Activated CD4-positive, alpha-beta memory T cell treated with anti-CD3 and anti-CD28 coated beads for 36 hours (primary cell): ENCODE results near the gene SPPL3. TPM values are rescaled to one million over a fixed set of nuclear protein-coding genes. Genes with fewer than 3 reads are reported as not detected.
"Not testable (repeated sequence)": the region's sequence is repeated elsewhere in the genome, so short reads cannot be mapped to it uniquely, and the experiment has no call there.

Experiments
- CTCF ChIA-PET: fragments of 350-600 bp; sonication (Branson Sonifier 250); formaldehyde crosslinking; loops from one replicate; lab custom pipeline; 2021; ENCODE audit warnings: antibody characterized with exemption, inconsistent platforms; lab: Charles Lee
- POLR2A ChIA-PET: fragments of 350-600 bp; sonication (Branson Sonifier 250); formaldehyde crosslinking; loops from one replicate; lab custom pipeline; 2021; ENCODE audit warnings: antibody characterized with exemption; lab: Charles Lee
- DNase-seq: peaks from one replicate; pipeline ENCODE4 v3.0.0-alpha.2; 2020
- H3K27ac Mint-ChIP-seq: one replicate; pipeline ENCODE4 v1.8.0; 2021; ENCODE audit warnings: mixed read lengths
- H3K27me3 Mint-ChIP-seq: one replicate; pipeline ENCODE4 v1.8.0; 2021; ENCODE audit warnings: mixed read lengths
- H3K36me3 Mint-ChIP-seq: one replicate; pipeline ENCODE4 v1.8.0; 2021; ENCODE audit warnings: mixed read lengths
- H3K4me1 Mint-ChIP-seq: one replicate; pipeline ENCODE4 v1.8.0; 2021; ENCODE audit warnings: low read depth, mixed read lengths
- H3K4me3 Mint-ChIP-seq: one replicate; pipeline ENCODE4 v1.8.0; 2021; ENCODE audit warnings: mild to moderate bottlenecking, mixed read lengths
- H3K9me3 Mint-ChIP-seq: one replicate; pipeline ENCODE4 v1.8.0; 2021; ENCODE audit warnings: mixed read lengths
- intact Hi-C: fragments of 100-400 bp; cut with micrococcal nuclease; formaldehyde crosslinking; loops from one replicate; pipeline ENCODE4 v1.15.1; 2023
- total RNA-seq, 2 experiments: library from RNA; stranded (reverse); gene quantifications; one replicate each; pipeline ENCODE4 v1.2.3, GENCODE V29; 2021

Gene SPPL3
- total RNA-seq, 2 experiments from 2014 or later: 24.3 to 26.7 TPM

DNA sequence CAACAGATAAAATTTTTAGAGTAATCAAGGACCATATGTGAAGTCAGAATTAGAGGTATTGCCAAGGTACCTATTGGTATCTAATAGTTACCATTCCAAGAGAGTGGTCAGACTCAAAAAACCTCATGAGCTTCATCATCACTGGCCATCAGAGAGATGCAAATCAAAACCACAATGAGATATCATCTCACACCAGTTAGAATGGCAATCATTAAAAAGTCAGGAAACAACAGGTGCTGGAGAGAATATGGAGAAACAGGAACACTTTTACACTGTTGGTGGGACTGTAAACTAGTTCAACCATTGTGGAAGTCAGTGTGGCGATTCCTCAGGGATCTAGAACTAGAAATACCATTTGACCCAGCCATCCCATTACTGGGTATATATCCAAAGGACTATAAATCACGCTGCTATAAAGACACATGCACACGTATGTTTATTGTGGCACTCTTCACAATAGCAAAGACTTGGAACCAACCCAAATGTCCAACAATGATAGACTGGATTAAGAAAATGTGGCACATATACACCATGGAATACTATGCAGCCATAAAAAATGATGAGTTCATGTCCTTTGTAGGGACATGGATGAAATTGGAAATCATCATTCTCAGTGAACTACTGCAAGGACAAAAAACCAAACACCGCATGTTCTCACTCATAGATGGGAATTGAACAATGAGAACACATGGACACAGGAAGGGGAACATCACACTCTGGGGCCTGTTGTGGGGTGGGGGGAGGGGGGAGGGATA is 65.4 kb downstream of the SPPL3 start:
- not testable (repeated sequence) for H3K27ac Mint-ChIP-seq, H3K36me3 Mint-ChIP-seq, H3K4me3 Mint-ChIP-seq, DNase-seq, H3K27me3 Mint-ChIP-seq, H3K9me3 Mint-ChIP-seq
- intact Hi-C loops: loop anchor here (10.0 kb wide), 1 partner anchor 256 kb away; no protein-coding TSS in a partner anchor
- H3K4me1 Mint-ChIP-seq: peaks cover 47% of the 10 kb centered on the region
- ChIA-PET CTCF (interaction anchor here (1.3 kb wide), 1 partner anchor 133 kb away, joined by 4 read pairs; no protein-coding TSS in a partner anchor), POLR2A (interaction anchor here (0.5 kb wide), 1 partner anchor 133 kb away, joined by 6 read pairs; no protein-coding TSS in a partner anchor)

GRCh38 chr12:120836114-120836684 is 68.0 kb downstream of the SPPL3 start:
- Mint-ChIP-seq H3K4me3 (no peak overlapping the region), H3K36me3 (peaks cover 3% of the 10 kb centered on the region), H3K4me1 (peaks cover 55% of the 10 kb centered on the region), H3K9me3 (no peaks in the 10 kb centered on the region), H3K27ac (no peak overlapping the region), H3K27me3 (no peaks in the 10 kb centered on the region)
- ChIA-PET POLR2A (no interaction called here), CTCF (interaction anchor here (1.1 kb wide), 1 partner anchor 10 kb away, joined by 3 read pairs; no protein-coding TSS in a partner anchor)
- intact Hi-C loops: loop anchor here (10.0 kb wide), 1 partner anchor 259 kb away; no protein-coding TSS in a partner anchor
- no peak for DNase-seq

- Mint-ChIP-seq H3K9me3 (no peaks in the 10 kb centered on the region), H3K4me1 (peaks cover 60% of the 10 kb centered on the region), H3K27me3 (no peaks in the 10 kb centered on the region), H3K4me3 (no peak overlapping the region), H3K27ac (no peak overlapping the region), H3K36me3 (peaks cover 3% of the 10 kb centered on the region)
- ChIA-PET POLR2A (no interaction called here), CTCF (interaction anchor here (0.7 to 1.4 kb wide), 2 partner anchors 24 to 136 kb away, joined by 3 to 7 read pairs; no protein-coding TSS in a partner anchor)
- intact Hi-C loops: loop anchor here (10.0 kb wide), 1 partner anchor 259 kb away; no protein-coding TSS in a partner anchor
- DNase-seq: no peak
These were observed 68.5 kb downstream of the SPPL3 start for GRCh38 chr12:120835657-120836056.

DNA sequence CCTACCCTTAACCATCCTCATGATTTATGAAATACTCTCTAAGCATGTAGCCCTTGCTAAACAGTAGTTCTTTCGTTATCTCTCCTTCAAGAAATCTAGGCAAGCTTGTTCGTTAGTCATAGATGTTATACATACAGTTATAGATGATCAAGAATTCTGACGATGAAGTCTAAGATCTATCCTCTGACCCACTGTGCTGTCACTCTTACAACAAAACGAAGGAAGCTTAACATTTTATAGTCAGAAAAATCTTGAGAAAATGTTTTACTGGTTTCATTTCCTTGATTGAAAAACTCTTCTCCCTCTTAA is 68.9 kb downstream of the SPPL3 start:
- ChIA-PET POLR2A (no interaction called here), CTCF (interaction anchor here (0.6 to 1.4 kb wide), 3 partner anchors 25 to 150 kb away, joined by 3 to 7 read pairs (median 5); no protein-coding TSS in a partner anchor)
- DNase-seq: no peak
- H3K9me3 Mint-ChIP-seq: no peaks in the 10 kb centered on the region
- H3K27ac Mint-ChIP-seq: peak overlapping the region; percentile 15
- no peaks in the 10 kb centered on the region for H3K27me3 Mint-ChIP-seq
- intact Hi-C loops: loop anchor here (10.0 kb wide), 1 partner anchor 260 kb away; no protein-coding TSS in a partner anchor
- peaks cover 61% of the 10 kb centered on the region for H3K4me1 Mint-ChIP-seq
- H3K36me3 Mint-ChIP-seq: peaks cover 3% of the 10 kb centered on the region
- H3K4me3 Mint-ChIP-seq: no peak overlapping the region

- Mint-ChIP-seq H3K4me3 (no peak overlapping the region), H3K27ac (peak overlapping the region; percentile 15), H3K9me3 (no peaks in the 10 kb centered on the region), H3K27me3 (no peaks in the 10 kb centered on the region), H3K4me1 (peaks cover 63% of the 10 kb centered on the region), H3K36me3 (peaks cover 2% of the 10 kb centered on the region)
- DNase-seq: no peak
- ChIA-PET CTCF (interaction anchor here (0.6 to 1.4 kb wide), 3 partner anchors 25 to 150 kb away, joined by 3 to 7 read pairs (median 5); no protein-coding TSS in a partner anchor), POLR2A (no interaction called here)
- intact Hi-C loops: loop anchor here (10.0 kb wide), 1 partner anchor 260 kb away; no protein-coding TSS in a partner anchor
These were observed 69.5 kb downstream of the SPPL3 start for GRCh38 chr12:120834489-120835303.

DNA sequence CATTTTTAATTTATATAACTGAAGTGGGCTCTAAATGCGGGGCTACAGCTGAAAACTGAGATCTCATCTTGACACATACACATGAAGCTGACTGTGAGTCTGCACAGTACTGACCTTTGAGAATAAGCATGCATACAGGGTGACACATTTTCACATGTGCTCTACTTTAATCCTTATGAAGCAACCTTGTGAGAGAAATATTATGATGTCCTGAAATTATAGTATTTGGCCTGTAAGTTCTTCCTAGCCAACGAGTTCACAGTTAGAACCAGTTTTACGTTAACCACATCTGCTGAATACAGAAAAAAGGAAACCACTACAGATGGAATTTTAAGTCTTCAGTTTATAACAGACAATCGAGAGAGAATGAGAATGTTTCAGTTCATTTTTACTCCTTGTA is 70.3 kb downstream of the SPPL3 start:
- Mint-ChIP-seq H3K9me3 (no peaks in the 10 kb centered on the region), H3K27ac (no peak overlapping the region), H3K36me3 (peaks cover 2% of the 10 kb centered on the region), H3K27me3 (no peaks in the 10 kb centered on the region), H3K4me3 (no peak overlapping the region), H3K4me1 (peaks cover 67% of the 10 kb centered on the region)
- intact Hi-C loops: loop anchor here (10.0 kb wide), 1 partner anchor 261 kb away; no protein-coding TSS in a partner anchor
- ChIA-PET POLR2A (no interaction called here), CTCF (no interaction called here)
- DNase-seq: no peak

GRCh38 chr12:120832737-120833136 is 71.4 kb downstream of the SPPL3 start:
- H3K4me3 Mint-ChIP-seq: no peak overlapping the region
- H3K9me3 Mint-ChIP-seq: no peaks in the 10 kb centered on the region
- intact Hi-C loops: loop anchor here (10.0 kb wide), 1 partner anchor 262 kb away; no protein-coding TSS in a partner anchor
- DNase-seq: no peak
- peaks cover 2% of the 10 kb centered on the region for H3K36me3 Mint-ChIP-seq
- ChIA-PET CTCF (interaction anchor here (0.8 to 1.3 kb wide), 2 partner anchors 32 to 41 kb away, joined by 3 to 5 read pairs; no protein-coding TSS in a partner anchor), POLR2A (no interaction called here)
- no peaks in the 10 kb centered on the region for H3K27me3 Mint-ChIP-seq
- no peak overlapping the region for H3K27ac Mint-ChIP-seq
- peaks cover 63% of the 10 kb centered on the region for H3K4me1 Mint-ChIP-seq

DNA sequence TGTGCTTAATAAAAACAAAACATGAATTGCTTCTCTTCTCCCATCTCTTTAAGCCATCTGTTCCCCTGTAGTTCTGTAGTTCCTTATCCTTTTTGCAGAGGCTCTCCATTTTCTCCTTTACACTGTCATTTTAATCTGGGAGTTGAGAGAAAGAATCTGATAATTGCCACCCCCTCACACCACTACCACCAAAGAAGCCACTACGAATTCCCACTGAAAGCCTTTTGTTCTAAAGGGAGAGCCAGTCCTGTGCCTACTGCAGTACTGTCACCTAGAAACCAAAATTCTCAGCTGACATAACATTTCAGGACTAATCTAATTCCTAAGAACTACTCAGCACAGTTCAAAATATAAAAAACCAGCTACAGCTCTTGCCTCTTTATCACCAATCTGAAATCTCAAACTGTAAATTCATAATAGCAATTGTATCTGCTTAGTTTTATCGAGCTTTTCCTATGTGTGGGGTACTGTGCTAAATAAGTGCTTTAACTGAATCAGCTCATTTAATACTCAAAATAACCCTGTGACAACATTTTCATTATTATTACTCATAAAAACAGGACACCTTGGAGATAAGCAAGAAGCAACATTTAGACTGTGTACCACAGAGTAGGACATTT is 72.4 kb downstream of the SPPL3 start:
- Mint-ChIP-seq H3K4me3 (no peak overlapping the region), H3K27me3 (no peaks in the 10 kb centered on the region), H3K36me3 (peaks cover 2% of the 10 kb centered on the region), H3K27ac (no peak overlapping the region), H3K4me1 (peaks cover 64% of the 10 kb centered on the region), H3K9me3 (no peaks in the 10 kb centered on the region)
- intact Hi-C loops: loop anchor here (10.0 kb wide), 1 partner anchor 263 kb away; no protein-coding TSS in a partner anchor
- POLR2A ChIA-PET: no interaction called here
- DNase-seq: no peak
- CTCF ChIA-PET: interaction anchor here (0.8 to 1.5 kb wide), 3 partner anchors 15 to 42 kb away, joined by 3 to 5 read pairs (median 3); no protein-coding TSS in a partner anchor

DNA sequence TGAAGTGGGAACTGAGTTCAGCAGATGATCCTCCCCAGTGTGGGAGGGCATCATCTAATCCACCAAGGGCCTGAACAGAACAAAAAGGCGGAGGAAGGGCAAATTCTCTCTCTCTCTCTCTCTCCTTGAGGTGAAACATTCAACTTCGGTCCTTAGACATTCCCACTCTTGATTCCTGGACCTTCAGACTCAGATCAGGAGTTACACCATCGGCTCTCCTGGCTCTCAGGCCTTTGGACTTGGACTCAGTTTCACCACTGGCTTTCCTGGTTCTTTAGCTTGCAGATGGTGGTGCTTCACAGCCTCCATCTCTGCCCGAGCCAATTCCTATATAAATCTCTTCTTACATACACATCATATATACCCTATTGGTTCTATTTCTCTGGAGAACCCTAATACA is 73.2 kb downstream of the SPPL3 start:
- POLR2A ChIA-PET: no interaction called here
- intact Hi-C loops: loop anchor here (1.0 to 10.0 kb wide), 2 partner anchors 9 to 264 kb away; no protein-coding TSS in a partner anchor
- CTCF ChIA-PET: interaction anchor here (1.5 kb wide), 1 partner anchor 15 kb away, joined by 3 read pairs; no protein-coding TSS in a partner anchor
- Mint-ChIP-seq H3K36me3 (peaks cover 2% of the 10 kb centered on the region), H3K4me3 (no peak overlapping the region), H3K4me1 (peaks cover 63% of the 10 kb centered on the region), H3K27me3 (no peaks in the 10 kb centered on the region), H3K27ac (no peak overlapping the region), H3K9me3 (no peaks in the 10 kb centered on the region)
- no peak for DNase-seq

DNA sequence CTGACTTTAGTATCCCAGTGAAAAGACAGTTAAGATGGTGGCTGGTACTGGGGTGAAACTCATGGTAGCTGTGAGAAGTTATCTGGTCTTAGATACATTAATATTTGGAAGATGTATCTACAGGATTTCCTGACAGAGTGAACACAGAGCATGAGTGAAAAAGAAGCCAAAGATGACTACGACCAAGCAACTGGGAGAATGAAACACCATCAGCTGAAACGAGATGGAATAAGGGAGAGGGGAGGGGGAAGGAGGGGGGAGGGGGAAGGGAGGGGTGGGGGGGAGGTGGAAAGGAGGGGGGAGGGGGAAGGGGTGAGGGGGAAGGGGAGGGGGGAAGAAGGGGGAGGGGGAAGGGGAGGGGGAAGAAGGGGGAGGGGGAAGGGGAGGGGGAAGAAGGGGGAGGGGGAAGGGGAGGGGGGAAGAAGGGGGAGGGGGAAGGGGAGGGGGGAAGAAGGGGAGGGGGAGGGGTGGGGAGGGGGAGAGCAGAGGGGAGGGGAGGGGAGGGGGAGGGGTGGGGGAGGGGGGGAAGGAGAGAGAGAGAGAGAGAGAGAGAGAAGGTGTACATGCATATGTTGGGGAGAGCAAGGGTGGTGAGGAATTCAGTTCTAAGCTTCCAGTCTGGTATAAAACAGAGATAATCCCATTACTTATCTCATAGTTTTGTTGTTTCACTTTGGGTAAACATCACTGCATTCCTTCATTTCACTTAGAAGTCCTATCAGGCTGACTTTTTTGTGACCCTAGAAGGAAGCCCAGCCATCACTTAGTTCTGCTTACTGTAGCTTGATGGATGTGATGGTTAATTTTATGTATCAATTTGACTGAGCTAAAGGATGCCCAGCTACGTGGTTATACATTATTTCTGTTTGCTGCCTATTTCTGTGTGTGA is 73.9 kb downstream of the SPPL3 start:
- H3K9me3 Mint-ChIP-seq: no peaks in the 10 kb centered on the region
- intact Hi-C loops: loop anchor here (1.0 to 10.0 kb wide), 2 partner anchors 8 to 265 kb away; no protein-coding TSS in a partner anchor
- H3K27me3 Mint-ChIP-seq: no peaks in the 10 kb centered on the region
- H3K27ac Mint-ChIP-seq: peak overlapping the region; percentile 11
- ChIA-PET CTCF (no interaction called here), POLR2A (interaction anchor here (0.7 to 0.9 kb wide), 2 partner anchors 16 to 32 kb away, joined by 3 read pairs; no protein-coding TSS in a partner anchor)
- peaks cover 62% of the 10 kb centered on the region for H3K4me1 Mint-ChIP-seq
- H3K36me3 Mint-ChIP-seq: peaks cover 2% of the 10 kb centered on the region
- no peak overlapping the region for H3K4me3 Mint-ChIP-seq
- no peak for DNase-seq
